HepG2 (cell line): Measurements from ENCODE around the gene NXPH4. TPM values are rescaled to one million over a fixed set of nuclear protein-coding genes. Genes with fewer than 3 reads are reported as not detected.

Source experiments
- CTCF ChIP-seq: sonication (generic); formaldehyde crosslinking; IDR thresholded peaks from 2 replicates; pipeline ENCODE4 v1.5.0; 2020; ENCODE audit warnings: mild to moderate bottlenecking, missing genetic modification reagents, moderate library complexity
- ERF ChIP-seq: IDR thresholded peaks from 2 replicates; pipeline ENCODE4 v1.6.1; 2018; ENCODE audit warnings: missing biosample characterization, missing genetic modification reagents
- HDAC1 ChIP-seq: sonication (generic); formaldehyde crosslinking; IDR thresholded peaks from 2 replicates; pipeline ENCODE4 v1.5.1; 2020; ENCODE audit warnings: mild to moderate bottlenecking, missing genetic modification reagents
- ISL2 ChIP-seq: sonication (generic); formaldehyde crosslinking; IDR thresholded peaks from 2 replicates; pipeline ENCODE4 v1.5.0; 2020; ENCODE audit warnings: missing genetic modification reagents
- JUND ChIP-seq: sonication (generic); formaldehyde crosslinking; IDR thresholded peaks from 2 replicates; pipeline ENCODE4 v1.8.0; 2022; ENCODE audit warnings: mild to moderate bottlenecking, missing genetic modification reagents
- KDM2A ChIP-seq: sonication (generic); formaldehyde crosslinking; IDR thresholded peaks from 2 replicates; pipeline ENCODE4 v1.4.0; 2020; ENCODE audit warnings: low read depth, missing genetic modification reagents, borderline replicate concordance
- PATZ1 ChIP-seq: sonication (generic); formaldehyde crosslinking; IDR thresholded peaks from 2 replicates; pipeline ENCODE4 v1.4.0; 2020; ENCODE audit warnings: missing genetic modification reagents
- PLSCR1 ChIP-seq: sonication (generic); formaldehyde crosslinking; IDR thresholded peaks from 2 replicates; pipeline ENCODE4 v1.5.0; 2020; ENCODE audit warnings: missing genetic modification reagents, mild to moderate bottlenecking, borderline replicate concordance
- RBM22 ChIP-seq: fragments of 200-400 bp; formaldehyde crosslinking; optimal IDR thresholded peaks from 2 replicates; pipeline ENCODE3; 2017; ENCODE audit warnings: mild to moderate bottlenecking, low read length, moderate library complexity
- THYN1 ChIP-seq: sonication (generic); formaldehyde crosslinking; IDR thresholded peaks from 2 replicates; pipeline ENCODE4 v1.8.1; 2023; ENCODE audit warnings: low read depth, mild to moderate bottlenecking, moderate library complexity, missing genetic modification reagents, borderline replicate concordance
- ZBTB1 ChIP-seq: sonication (generic); formaldehyde crosslinking; IDR thresholded peaks from 2 replicates; pipeline ENCODE4 v1.4.0; 2020; ENCODE audit warnings: missing genetic modification reagents, borderline replicate concordance
- ZBTB10 ChIP-seq: sonication (generic); formaldehyde crosslinking; IDR thresholded peaks from 2 replicates; pipeline ENCODE4 v1.4.0; 2020; ENCODE audit warnings: missing genetic modification reagents, borderline replicate concordance
- ZBTB7A ChIP-seq: sonication (generic); formaldehyde crosslinking; IDR thresholded peaks from 2 replicates; pipeline ENCODE4 v1.8.0; 2022; ENCODE audit warnings: mild to moderate bottlenecking, missing genetic modification reagents
- ZNF18 ChIP-seq: sonication (generic); formaldehyde crosslinking; IDR thresholded peaks from 2 replicates; pipeline ENCODE4 v1.8.0; 2022; ENCODE audit warnings: mild to moderate bottlenecking, missing genetic modification reagents; ENCODE audit not compliant: insufficient replicate concordance
- ZNF460 ChIP-seq: sonication (generic); formaldehyde crosslinking; IDR thresholded peaks from 2 replicates; pipeline ENCODE4 v1.5.1; 2020; ENCODE audit warnings: missing genetic modification reagents, mild to moderate bottlenecking, borderline replicate concordance
- ZNF629 ChIP-seq: sonication (generic); formaldehyde crosslinking; conservative IDR thresholded peaks from 2 replicates; pipeline ENCODE4 v1.5.0; 2020; ENCODE audit warnings: missing genetic modification reagents
- ZSCAN25 ChIP-seq: sonication (generic); formaldehyde crosslinking; IDR thresholded peaks from 2 replicates; pipeline ENCODE4 v1.8.0; 2022; ENCODE audit warnings: mild to moderate bottlenecking, missing genetic modification reagents
- polyA plus RNA-seq, 8 experiments: library from polyadenylated mRNA; depleted of rRNA in 3 of 8; stranded (reverse) in 7 of 8; unstranded in 1 of 8; fragments of >200 nt; fragmentation: Illumina TruSeq in 4 of 8; extraction: Trizol in 4 of 8; gene quantifications; 2 replicates each; pipeline versions ENCODE4 v1.2.1 to v1.2.3, GENCODE V29; 2011 to 2016; ENCODE audit warnings: low read depth in 4 of 8, missing spikeins in 1 of 8, mixed read lengths in 1 of 8; ENCODE audit not compliant: insufficient read depth in 1 of 8
- total RNA-seq, 5 experiments: library from RNA; depleted of rRNA; stranded (reverse); fragments of >200 nt; fragmentation: Illumina TruSeq; extraction: Trizol; gene quantifications; 2 replicates each; pipeline ENCODE4 v1.2.3, GENCODE V29; 2016; ENCODE audit warnings: low read depth in 1 of 5

Gene NXPH4
- total and polyA plus RNA-seq, 2 of the 13 experiments (the other 11 are each of a cell fraction or from before 2014, with no cell fraction given): 0.13 TPM; not detected in 1

GRCh38 chr12:57214398-57214781, 2.2 kb upstream of the NXPH4 start (continued):
- no peak for TF ChIP-seq ZBTB10 (CRISPR knock-in tag)
- no peak for TF ChIP-seq ZBTB1 (CRISPR knock-in tag)
- TF ChIP-seq ISL2 (CRISPR knock-in tag): no peak
- TF ChIP-seq KDM2A (CRISPR knock-in tag): peak; percentile 88
- no peak for TF ChIP-seq PLSCR1 (CRISPR knock-in tag)
- no peak for TF ChIP-seq ZNF18 (CRISPR knock-in tag)
- TF ChIP-seq CTCF (CRISPR knock-in tag): peak; percentile 81
- TF ChIP-seq ZSCAN25 (CRISPR knock-in tag): 0 out of 2 replicates have a peak, but pooled peaks have one; percentile 25
- TF ChIP-seq ZBTB7A (CRISPR knock-in tag): no peak
- peak; percentile 78 for TF ChIP-seq RBM22
- no peak for TF ChIP-seq ERF (CRISPR knock-in tag)
- peak; percentile 63 for TF ChIP-seq PATZ1 (CRISPR knock-in tag)
- TF ChIP-seq HDAC1 (CRISPR knock-in tag): no peak
- no peak for TF ChIP-seq JUND
- TF ChIP-seq THYN1 (CRISPR knock-in tag): no peak
- no peak for TF ChIP-seq ZNF629
- TF ChIP-seq ZNF460 (CRISPR knock-in tag): no peak
